ENCODE results near the gene BRWD1.

The BRWD1 gene

DNA sequence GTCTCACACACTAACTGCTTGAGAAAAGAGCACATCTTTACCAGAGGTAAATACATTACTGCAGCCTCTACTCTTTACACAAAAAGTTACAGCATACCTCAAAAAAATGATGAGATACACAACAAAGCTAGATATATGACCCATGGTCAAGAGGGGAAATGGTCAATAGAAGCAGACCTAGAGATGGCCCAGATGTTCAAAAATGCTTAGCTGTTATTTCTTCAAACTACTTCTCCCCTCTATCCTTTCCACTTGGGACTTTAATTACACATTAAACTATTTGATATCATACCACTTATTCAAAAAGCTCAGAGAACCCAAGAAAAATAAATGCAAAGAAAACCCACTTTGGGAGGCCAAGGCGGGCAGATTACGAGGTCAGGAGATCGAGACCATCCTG lies 12.8 kb downstream of the BRWD1 start:
- H3K4me3 ChIP-seq (ENCODE audit: low read depth in 1 of 5, low read length in 5 of 5), result no peak overlapping the region
- no peaks in the 10 kb centered on the region for H3K4me1 ChIP-seq (ENCODE audit: control insufficient read depth in 5 of 5, insufficient read depth in 5 of 5, low read length in 5 of 5)
- H3K27me3 ChIP-seq (ENCODE audit: control insufficient read depth in 5 of 5, insufficient read depth in 4 of 5, low read length in 5 of 5), result no peaks in the 10 kb centered on the region
- no peak overlapping the region for H3K27ac ChIP-seq (ENCODE audit: low read depth, low read length)
- no peak overlapping the region for H3K9ac ChIP-seq (ENCODE audit: low read length in 5 of 5)
- peaks cover 18 to 40% (median 36%) of the 10 kb centered on the region in 5 donors for H3K36me3 ChIP-seq (ENCODE audit: control insufficient read depth in 5 of 5, insufficient read depth in 5 of 5, low read length in 5 of 5)
- peaks cover 0 to 8% (median 7%) of the 10 kb centered on the region in 5 donors for H3K9me3 ChIP-seq (ENCODE audit: control insufficient read depth in 5 of 5, low read length in 5 of 5)

DNA sequence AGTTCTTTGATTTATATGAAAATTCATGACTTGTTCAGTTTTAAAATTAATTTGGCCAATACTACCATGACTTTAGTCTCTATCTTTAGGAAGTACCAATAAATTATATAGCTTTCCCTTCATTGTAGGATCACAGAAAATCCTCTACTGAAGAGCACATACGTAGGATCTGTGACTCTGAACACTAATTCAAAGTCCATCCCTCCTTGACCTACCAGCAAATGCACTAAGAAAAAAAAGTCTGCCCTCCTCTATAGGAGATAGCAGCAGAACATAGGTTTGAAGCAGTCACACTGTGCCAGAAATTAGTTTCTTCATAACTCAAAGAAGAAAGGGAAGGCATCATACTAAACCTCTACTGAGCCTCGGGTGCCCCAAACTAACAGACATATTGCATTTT lies 16.5 kb downstream of the BRWD1 start:
- H3K27me3 ChIP-seq (ENCODE audit: control insufficient read depth in 5 of 5, insufficient read depth in 4 of 5, low read length in 5 of 5), result no peaks in the 10 kb centered on the region
- peaks cover 0 to 8% (median 7%) of the 10 kb centered on the region in 5 donors for H3K9me3 ChIP-seq (ENCODE audit: control insufficient read depth in 5 of 5, low read length in 5 of 5)
- peaks cover 38 to 61% (median 58%) of the 10 kb centered on the region in 5 donors for H3K36me3 ChIP-seq (ENCODE audit: control insufficient read depth in 5 of 5, insufficient read depth in 5 of 5, low read length in 5 of 5)
- H3K4me1 ChIP-seq (ENCODE audit: control insufficient read depth in 5 of 5, insufficient read depth in 5 of 5, low read length in 5 of 5), result no peaks in the 10 kb centered on the region
- no peak overlapping the region for H3K9ac ChIP-seq (ENCODE audit: low read length in 5 of 5)
- H3K27ac ChIP-seq (ENCODE audit: low read depth, low read length), result no peak overlapping the region
- no peak overlapping the region for H3K4me3 ChIP-seq (ENCODE audit: low read depth in 1 of 5, low read length in 5 of 5)

DNA sequence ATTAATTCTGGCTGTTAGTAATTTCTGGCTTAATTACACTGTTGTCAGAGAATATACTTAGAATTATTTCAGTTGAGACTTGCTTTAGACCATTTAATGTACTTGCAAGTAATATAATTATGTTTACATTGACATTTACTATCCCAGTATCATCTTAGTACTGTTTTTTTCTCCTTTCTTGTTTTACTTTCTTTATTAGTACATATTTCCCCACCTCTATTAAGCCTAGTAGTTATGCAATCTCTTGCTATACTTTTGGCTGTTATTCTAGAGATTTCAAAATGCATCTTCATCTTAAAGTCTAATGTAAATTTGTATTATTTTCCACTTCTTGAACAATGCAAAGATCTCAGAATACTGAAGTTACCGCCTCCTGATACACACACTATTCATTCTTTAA lies 24.4 kb downstream of the BRWD1 start:
- no peaks in the 10 kb centered on the region for H3K27me3 ChIP-seq (ENCODE audit: control insufficient read depth in 5 of 5, insufficient read depth in 4 of 5, low read length in 5 of 5)
- H3K4me3 ChIP-seq (ENCODE audit: low read depth in 1 of 5, low read length in 5 of 5), result no peak overlapping the region
- H3K9ac ChIP-seq (ENCODE audit: low read length in 5 of 5), result no peak overlapping the region
- no peak overlapping the region for H3K27ac ChIP-seq (ENCODE audit: low read depth, low read length)
- peaks cover 26 to 72% (median 43%) of the 10 kb centered on the region in 5 donors for H3K36me3 ChIP-seq (ENCODE audit: control insufficient read depth in 5 of 5, insufficient read depth in 5 of 5, low read length in 5 of 5)
- no peaks in the 10 kb centered on the region for H3K4me1 ChIP-seq (ENCODE audit: control insufficient read depth in 5 of 5, insufficient read depth in 5 of 5, low read length in 5 of 5)
- H3K9me3 ChIP-seq (ENCODE audit: control insufficient read depth in 5 of 5, low read length in 5 of 5), result no peaks in the 10 kb centered on the region

DNA sequence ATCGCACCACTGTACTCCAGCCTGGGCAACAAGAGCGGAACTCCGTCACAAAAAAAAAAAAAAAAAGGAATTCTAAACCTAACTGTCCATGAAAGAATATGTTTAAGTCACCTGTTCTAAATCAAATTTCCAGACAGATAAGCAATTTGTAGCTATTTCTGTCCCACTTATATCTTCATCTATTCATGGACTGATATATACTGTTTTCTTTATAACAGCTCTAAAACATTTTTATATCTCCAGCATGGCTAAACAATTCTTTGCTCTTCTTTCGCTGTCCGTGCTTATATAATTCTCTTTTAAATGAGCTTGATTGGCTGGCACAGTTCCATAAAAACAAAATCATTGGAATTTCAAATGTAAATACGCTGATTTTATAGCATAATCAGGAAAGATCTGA lies 30.5 kb downstream of the BRWD1 start:
- H3K9ac ChIP-seq (ENCODE audit: low read length in 5 of 5), result no peak overlapping the region
- H3K36me3 ChIP-seq (ENCODE audit: control insufficient read depth in 5 of 5, insufficient read depth in 5 of 5, low read length in 5 of 5), result peaks cover 14 to 28% (median 25%) of the 10 kb centered on the region in 5 donors
- no peaks in the 10 kb centered on the region for H3K9me3 ChIP-seq (ENCODE audit: control insufficient read depth in 5 of 5, low read length in 5 of 5)
- no peaks in the 10 kb centered on the region for H3K4me1 ChIP-seq (ENCODE audit: control insufficient read depth in 5 of 5, insufficient read depth in 5 of 5, low read length in 5 of 5)
- H3K27me3 ChIP-seq (ENCODE audit: control insufficient read depth in 5 of 5, insufficient read depth in 4 of 5, low read length in 5 of 5), result no peaks in the 10 kb centered on the region
- no peak overlapping the region for H3K4me3 ChIP-seq (ENCODE audit: low read depth in 1 of 5, low read length in 5 of 5)
- no peak overlapping the region for H3K27ac ChIP-seq (ENCODE audit: low read depth, low read length)

DNA sequence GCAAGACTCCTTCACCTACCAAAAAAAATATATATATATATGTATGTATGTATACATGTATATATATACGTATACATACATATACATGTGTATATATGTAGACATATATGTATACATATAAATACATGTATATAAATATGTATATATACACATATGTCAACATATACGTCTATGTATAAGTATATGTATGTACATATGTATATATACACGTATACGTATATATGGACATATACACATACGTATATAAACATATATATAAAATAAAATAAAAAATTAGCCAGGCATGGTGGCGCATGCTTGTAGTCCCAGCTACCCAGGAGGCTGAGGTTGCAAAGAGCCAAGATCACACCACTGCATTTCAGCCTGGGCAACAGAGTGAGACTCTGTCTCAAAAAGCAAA lies 31.6 kb downstream of the BRWD1 start:
- Histone ChIP-seq H3K4me3 (ENCODE audit: low read depth in 1 of 5, low read length in 5 of 5) (no peak overlapping the region), H3K9ac (ENCODE audit: low read length in 5 of 5) (no peak overlapping the region), H3K4me1 (ENCODE audit: control insufficient read depth in 5 of 5, insufficient read depth in 5 of 5, low read length in 5 of 5) (no peaks in the 10 kb centered on the region), H3K27me3 (ENCODE audit: control insufficient read depth in 5 of 5, insufficient read depth in 4 of 5, low read length in 5 of 5) (no peaks in the 10 kb centered on the region), H3K27ac (ENCODE audit: low read depth, low read length) (no peak overlapping the region), H3K9me3 (ENCODE audit: control insufficient read depth in 5 of 5, low read length in 5 of 5) (no peaks in the 10 kb centered on the region), H3K36me3 (ENCODE audit: control insufficient read depth in 5 of 5, insufficient read depth in 5 of 5, low read length in 5 of 5) (peaks cover 11 to 28% (median 20%) of the 10 kb centered on the region in 5 donors)

DNA sequence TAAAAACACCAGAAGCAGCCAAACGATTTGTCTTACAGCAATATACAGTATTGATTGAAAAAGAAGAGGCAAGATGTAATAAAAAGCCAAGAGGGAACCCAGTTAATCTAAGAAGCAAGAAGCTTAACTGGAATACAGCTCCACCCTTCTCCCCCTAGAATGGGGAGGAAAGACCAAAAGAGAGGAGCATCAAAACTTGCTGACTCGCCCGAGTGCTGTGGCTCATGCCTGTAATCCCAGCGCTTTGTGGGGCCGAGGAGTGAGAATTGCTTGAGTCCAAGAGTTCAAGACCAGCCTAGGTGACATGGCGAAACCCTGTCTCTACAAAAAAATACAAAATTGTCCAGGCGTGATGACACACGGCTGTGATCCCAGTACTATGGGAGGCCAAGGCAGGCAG lies 32.2 kb downstream of the BRWD1 start:
- Histone ChIP-seq H3K9ac (ENCODE audit: low read length in 5 of 5) (no peak overlapping the region), H3K36me3 (ENCODE audit: control insufficient read depth in 5 of 5, insufficient read depth in 5 of 5, low read length in 5 of 5) (peaks cover 10 to 28% (median 17%) of the 10 kb centered on the region in 5 donors), H3K4me1 (ENCODE audit: control insufficient read depth in 5 of 5, insufficient read depth in 5 of 5, low read length in 5 of 5) (no peaks in the 10 kb centered on the region), H3K9me3 (ENCODE audit: control insufficient read depth in 5 of 5, low read length in 5 of 5) (no peaks in the 10 kb centered on the region), H3K27ac (ENCODE audit: low read depth, low read length) (no peak overlapping the region), H3K27me3 (ENCODE audit: control insufficient read depth in 5 of 5, insufficient read depth in 4 of 5, low read length in 5 of 5) (no peaks in the 10 kb centered on the region), H3K4me3 (ENCODE audit: low read depth in 1 of 5, low read length in 5 of 5) (no peak overlapping the region)

DNA sequence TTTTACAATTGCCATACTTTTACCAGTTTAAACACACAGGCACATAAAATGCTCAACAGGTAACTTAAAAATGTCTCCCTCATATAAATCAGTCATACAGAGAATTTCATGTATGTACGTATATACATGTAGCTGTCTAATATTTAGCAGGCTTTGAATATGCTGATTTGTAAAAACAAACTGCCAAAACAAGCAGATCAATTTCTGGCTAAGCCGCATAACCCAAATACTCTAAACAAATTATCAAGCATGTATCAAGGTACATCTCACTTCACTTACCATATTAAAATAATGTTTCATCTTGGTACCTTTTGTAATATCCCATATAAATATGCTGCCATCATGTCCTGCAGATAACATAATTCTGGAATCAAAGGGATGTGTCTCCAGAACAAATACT lies 43.8 kb downstream of the BRWD1 start:
- Histone ChIP-seq H3K9me3 (ENCODE audit: control insufficient read depth in 5 of 5, low read length in 5 of 5) (no peaks in the 10 kb centered on the region), H3K27me3 (ENCODE audit: control insufficient read depth in 5 of 5, insufficient read depth in 4 of 5, low read length in 5 of 5) (no peaks in the 10 kb centered on the region), H3K9ac (ENCODE audit: low read length in 5 of 5) (no peak overlapping the region), H3K27ac (ENCODE audit: low read depth, low read length) (no peak overlapping the region), H3K36me3 (ENCODE audit: control insufficient read depth in 5 of 5, insufficient read depth in 5 of 5, low read length in 5 of 5) (peaks cover 29 to 67% (median 40%) of the 10 kb centered on the region in 5 donors), H3K4me1 (ENCODE audit: control insufficient read depth in 5 of 5, insufficient read depth in 5 of 5, low read length in 5 of 5) (no peaks in the 10 kb centered on the region), H3K4me3 (ENCODE audit: low read depth in 1 of 5, low read length in 5 of 5) (no peak overlapping the region)

DNA sequence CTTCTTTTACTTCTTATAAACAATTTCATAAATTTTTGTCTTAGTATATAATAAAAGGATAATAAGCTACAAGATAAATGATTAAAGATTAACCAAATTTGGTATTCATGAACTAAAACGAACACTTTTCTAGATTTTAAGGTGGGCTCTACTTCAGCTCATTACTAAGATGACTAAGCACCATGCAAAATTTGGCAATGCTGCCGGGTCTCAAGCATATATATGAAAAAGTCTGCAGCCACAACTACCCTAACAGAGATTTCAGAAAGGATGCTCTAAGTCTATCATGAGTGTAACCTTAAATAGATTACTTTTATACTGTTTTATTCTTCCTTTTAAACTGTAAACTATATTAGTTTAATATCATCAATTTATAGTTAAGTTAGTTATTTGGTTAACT lies 47.8 kb downstream of the BRWD1 start:
- Histone ChIP-seq H3K9me3 (ENCODE audit: control insufficient read depth in 5 of 5, low read length in 5 of 5) (no peaks in the 10 kb centered on the region), H3K4me3 (ENCODE audit: low read depth in 1 of 5, low read length in 5 of 5) (no peak overlapping the region), H3K9ac (ENCODE audit: low read length in 5 of 5) (no peak overlapping the region), H3K27me3 (ENCODE audit: control insufficient read depth in 5 of 5, insufficient read depth in 4 of 5, low read length in 5 of 5) (no peaks in the 10 kb centered on the region), H3K36me3 (ENCODE audit: control insufficient read depth in 5 of 5, insufficient read depth in 5 of 5, low read length in 5 of 5) (peaks cover 35 to 66% (median 40%) of the 10 kb centered on the region in 5 donors), H3K4me1 (ENCODE audit: control insufficient read depth in 5 of 5, insufficient read depth in 5 of 5, low read length in 5 of 5) (no peaks in the 10 kb centered on the region), H3K27ac (ENCODE audit: low read depth, low read length) (no peak overlapping the region)

DNA sequence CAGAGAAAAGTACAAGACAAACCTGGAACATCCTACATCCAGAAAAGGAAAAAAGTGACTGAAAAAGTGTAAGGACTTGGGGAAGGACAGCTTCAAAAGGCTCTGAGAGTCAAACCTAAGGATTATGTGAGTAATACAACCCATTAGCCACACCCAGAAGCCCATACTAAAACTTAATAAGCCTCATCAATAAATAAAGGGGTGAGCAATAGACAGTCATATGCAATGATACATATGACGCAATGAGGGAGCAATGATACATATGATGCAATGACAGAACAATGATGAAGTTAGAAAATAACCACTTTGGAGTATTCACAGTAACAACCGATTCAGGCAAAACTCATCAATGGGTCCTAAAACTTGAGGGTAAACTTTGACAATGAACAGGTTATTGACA lies 50.1 kb downstream of the BRWD1 start:
- Histone ChIP-seq H3K27me3 (ENCODE audit: control insufficient read depth in 5 of 5, insufficient read depth in 4 of 5, low read length in 5 of 5) (no peaks in the 10 kb centered on the region), H3K9me3 (ENCODE audit: control insufficient read depth in 5 of 5, low read length in 5 of 5) (no peaks in the 10 kb centered on the region), H3K27ac (ENCODE audit: low read depth, low read length) (no peak overlapping the region), H3K9ac (ENCODE audit: low read length in 5 of 5) (no peak overlapping the region), H3K4me1 (ENCODE audit: control insufficient read depth in 5 of 5, insufficient read depth in 5 of 5, low read length in 5 of 5) (no peaks in the 10 kb centered on the region), H3K36me3 (ENCODE audit: control insufficient read depth in 5 of 5, insufficient read depth in 5 of 5, low read length in 5 of 5) (peaks cover 33 to 64% (median 39%) of the 10 kb centered on the region in 5 donors), H3K4me3 (ENCODE audit: low read depth in 1 of 5, low read length in 5 of 5) (no peak overlapping the region)

DNA sequence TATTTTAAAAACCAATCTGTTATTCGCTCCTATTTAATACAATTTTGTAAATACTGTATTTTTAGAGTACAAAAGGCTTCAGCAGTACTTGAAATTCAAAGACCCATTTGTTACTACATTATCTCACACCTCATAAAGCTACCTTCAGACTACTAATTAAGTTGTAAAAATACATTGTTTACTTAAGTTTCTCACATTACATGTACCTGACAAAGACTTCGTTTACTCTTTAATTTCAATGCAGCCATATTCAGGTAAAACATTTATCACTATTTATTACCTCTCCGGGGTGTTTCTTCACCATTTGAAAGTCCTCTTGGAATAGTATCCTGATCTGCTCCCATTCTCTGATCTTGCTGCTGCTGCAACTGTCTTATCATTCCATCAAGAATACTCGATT lies 55.2 kb downstream of the BRWD1 start:
- Histone ChIP-seq H3K36me3 (ENCODE audit: control insufficient read depth in 5 of 5, insufficient read depth in 5 of 5, low read length in 5 of 5) (peaks cover 30 to 60% (median 37%) of the 10 kb centered on the region in 5 donors), H3K4me1 (ENCODE audit: control insufficient read depth in 5 of 5, insufficient read depth in 5 of 5, low read length in 5 of 5) (no peaks in the 10 kb centered on the region), H3K27ac (ENCODE audit: low read depth, low read length) (no peak overlapping the region), H3K9me3 (ENCODE audit: control insufficient read depth in 5 of 5, low read length in 5 of 5) (no peaks in the 10 kb centered on the region), H3K27me3 (ENCODE audit: control insufficient read depth in 5 of 5, insufficient read depth in 4 of 5, low read length in 5 of 5) (no peaks in the 10 kb centered on the region), H3K9ac (ENCODE audit: low read length in 5 of 5) (no peak overlapping the region), H3K4me3 (ENCODE audit: low read depth in 1 of 5, low read length in 5 of 5) (no peak overlapping the region)

DNA sequence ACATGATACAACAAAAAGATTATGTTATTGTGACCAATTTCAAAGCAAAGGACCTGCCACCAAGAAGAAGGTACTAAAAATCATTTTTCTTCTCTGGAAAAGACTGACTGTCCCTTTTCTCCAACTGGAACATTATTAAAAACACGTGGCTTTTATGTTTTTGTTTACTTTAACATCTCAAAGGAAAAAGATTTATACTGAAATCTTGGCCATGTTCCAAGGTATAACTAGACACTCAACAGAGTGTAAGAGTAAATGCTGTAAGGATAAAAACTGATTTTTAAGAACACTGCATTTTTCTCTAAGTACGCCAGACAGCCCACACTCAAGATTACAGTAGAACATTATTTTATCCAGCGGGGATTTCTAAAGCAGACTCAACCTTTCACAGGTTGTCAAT lies 62.1 kb downstream of the BRWD1 start:
- H3K36me3 ChIP-seq (ENCODE audit: control insufficient read depth in 5 of 5, insufficient read depth in 5 of 5, low read length in 5 of 5), result peaks cover 26 to 49% (median 42%) of the 10 kb centered on the region in 5 donors
- H3K27ac ChIP-seq (ENCODE audit: low read depth, low read length), result no peak overlapping the region
- H3K4me1 ChIP-seq (ENCODE audit: control insufficient read depth in 5 of 5, insufficient read depth in 5 of 5, low read length in 5 of 5), result peaks cover 0 to 6% (median 3%) of the 10 kb centered on the region in 5 donors
- H3K9ac ChIP-seq (ENCODE audit: low read length in 5 of 5), result no peak overlapping the region
- H3K9me3 ChIP-seq (ENCODE audit: control insufficient read depth in 5 of 5, low read length in 5 of 5), result no peaks in the 10 kb centered on the region
- H3K4me3 ChIP-seq (ENCODE audit: low read depth in 1 of 5, low read length in 5 of 5), result no peak overlapping the region
- H3K27me3 ChIP-seq (ENCODE audit: control insufficient read depth in 5 of 5, insufficient read depth in 4 of 5, low read length in 5 of 5), result no peaks in the 10 kb centered on the region

Data from subcutaneous abdominal adipose tissue (tissue), 5 donors.